AG09319 (cell line): ENCODE measurements around the gene CARHSP1.

Experiments used
- DNase-seq: peaks from one replicate; pipeline ENCODE4 v3.0.0-alpha.2; 2010; ENCODE audit warnings: low read depth; ENCODE audit errors: extremely low read depth
- CTCF ChIP-seq: IDR thresholded peaks from 2 replicates; pipeline ENCODE4 v1.5.1; 2011; ENCODE audit warnings: low read depth, mild to moderate bottlenecking, inconsistent platforms, low read length, moderate library complexity

CARHSP1 gene

GRCh38 chr16:8853611-8854010, 15.2 kb downstream of the CARHSP1 start:
- TF ChIP-seq CTCF, result no peak
- DNase-seq, result no peak

GRCh38 chr16:8853150-8853549, 15.7 kb downstream of the CARHSP1 start:
- DNase-seq, result no peak
- TF ChIP-seq CTCF, result no peak

GRCh38 chr16:8852534-8852933, 16.3 kb downstream of the CARHSP1 start:
- DNase-seq, result no peak
- TF ChIP-seq CTCF, result no peak

- no peak for DNase-seq
- no peak for TF ChIP-seq CTCF
Measured at GRCh38 chr16:8851761-8852403, 16.9 kb downstream of the CARHSP1 start.

GRCh38 chr16:8850279-8850885, 18.4 kb downstream of the CARHSP1 start:
- TF ChIP-seq CTCF, result no peak
- no peak for DNase-seq

GRCh38 chr16:8849411-8850011, 19.3 kb downstream of the CARHSP1 start:
- DNase-seq, result no peak
- no peak for TF ChIP-seq CTCF

- DNase-seq, result no peak
- no peak for TF ChIP-seq CTCF
Measured at GRCh38 chr16:8848939-8849391, 19.8 kb downstream of the CARHSP1 start.
